ENCODE data around the gene BPIFB2. TPM values are rescaled to one million over a fixed set of nuclear protein-coding genes. Genes with fewer than 3 reads are reported as not detected.

The BPIFB2 gene
- polyA plus RNA-seq, 1 of the 3 experiments (the other 2 are of a cell fraction), result not detected

DNA sequence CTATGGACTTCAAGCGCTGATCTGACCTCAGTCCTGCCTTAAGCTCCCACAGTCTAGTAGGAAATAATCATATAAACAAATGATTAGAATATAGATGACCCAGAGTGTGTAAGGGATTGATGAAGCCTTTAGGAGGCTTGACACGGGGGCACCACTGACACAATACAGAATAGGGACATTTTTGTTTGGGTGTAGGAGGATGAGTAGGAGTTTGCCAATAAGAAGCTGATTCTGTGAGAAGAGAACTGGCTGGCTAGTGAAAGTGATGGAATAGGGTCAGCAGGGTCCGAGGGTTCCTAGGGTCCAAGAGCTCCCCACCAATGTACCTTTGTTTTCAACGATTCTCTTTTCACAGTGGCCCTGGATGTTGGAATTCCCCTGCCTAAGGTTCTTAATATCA, 64.9 kb downstream of the BPIFB2 start:
- TF ChIP-seq SMC3 (IDR thresholded peaks at IDR 0.05; ENCODE audit: low read depth, low read length), result no peak
- TF ChIP-seq, protein P1, sequence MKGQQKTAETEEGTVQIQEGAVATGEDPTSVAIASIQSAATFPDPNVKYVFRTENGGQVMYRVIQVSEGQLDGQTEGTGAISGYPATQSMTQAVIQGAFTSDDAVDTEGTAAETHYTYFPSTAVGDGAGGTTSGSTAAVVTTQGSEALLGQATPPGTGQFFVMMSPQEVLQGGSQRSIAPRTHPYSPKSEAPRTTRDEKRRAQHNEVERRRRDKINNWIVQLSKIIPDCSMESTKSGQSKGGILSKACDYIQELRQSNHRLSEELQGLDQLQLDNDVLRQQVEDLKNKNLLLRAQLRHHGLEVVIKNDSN (IDR thresholded peaks at IDR 0.05; ENCODE audit: borderline replicate concordance, low read depth), result no peak
- TF ChIP-seq, protein P2, sequence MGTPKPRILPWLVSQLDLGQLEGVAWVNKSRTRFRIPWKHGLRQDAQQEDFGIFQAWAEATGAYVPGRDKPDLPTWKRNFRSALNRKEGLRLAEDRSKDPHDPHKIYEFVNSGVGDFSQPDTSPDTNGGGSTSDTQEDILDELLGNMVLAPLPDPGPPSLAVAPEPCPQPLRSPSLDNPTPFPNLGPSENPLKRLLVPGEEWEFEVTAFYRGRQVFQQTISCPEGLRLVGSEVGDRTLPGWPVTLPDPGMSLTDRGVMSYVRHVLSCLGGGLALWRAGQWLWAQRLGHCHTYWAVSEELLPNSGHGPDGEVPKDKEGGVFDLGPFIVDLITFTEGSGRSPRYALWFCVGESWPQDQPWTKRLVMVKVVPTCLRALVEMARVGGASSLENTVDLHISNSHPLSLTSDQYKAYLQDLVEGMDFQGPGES (IDR thresholded peaks at IDR 0.05; ENCODE audit: low read depth, low read length), result no peak
- no peak for TF ChIP-seq TCF12 (IDR thresholded peaks at IDR 0.05)
- no peak for TF ChIP-seq POLR2AphosphoS5 (IDR thresholded peaks at IDR 0.05; ENCODE audit: low read depth, low read length)
- no peak for TF ChIP-seq RAD21 (IDR thresholded peaks at IDR 0.05; ENCODE audit: low read length)
- TF ChIP-seq RXRA (IDR thresholded peaks at IDR 0.05; ENCODE audit: borderline replicate concordance, low read depth), result no peak
- no peak for TF ChIP-seq FOXM1 (IDR thresholded peaks at IDR 0.05; ENCODE audit: low read depth)
- no peak for TF ChIP-seq GATA2 (CRISPR knock-in tag; IDR thresholded peaks at IDR 0.05)
- no peak for TF ChIP-seq NRF1 (IDR thresholded peaks at IDR 0.05; ENCODE audit: low read depth, low read length)
- no peak for TF ChIP-seq MXI1 (IDR thresholded peaks at IDR 0.05; ENCODE audit: low read depth, low read length)
- no peak for TF ChIP-seq EZH2phosphoT487 (IDR thresholded peaks at IDR 0.05; ENCODE audit: borderline replicate concordance, low read depth)
- TF ChIP-seq GABPA (IDR thresholded peaks at IDR 0.05; ENCODE audit: low read depth), result no peak
- no peak for TF ChIP-seq PBX3 (IDR thresholded peaks at IDR 0.05)
- TF ChIP-seq SIN3A (IDR thresholded peaks at IDR 0.05; ENCODE audit: borderline replicate concordance, low read depth, low read length), result no peak
- TF ChIP-seq TEAD4 (IDR thresholded peaks at IDR 0.05; ENCODE audit: borderline replicate concordance, insufficient read depth), result no peak
- no peak for TF ChIP-seq JUND (IDR thresholded peaks at IDR 0.05)
- H3K27me3 ChIP-seq (ENCODE audit: insufficient read depth), result peaks cover 41% of the 10 kb centered on the region
- WGBS (ENCODE audit: low lambda C conversion rate), result 2% methylated on average over 4 of the region's 4 CpGs
- no peak overlapping the region for H3K4me3 ChIP-seq (ENCODE audit: low read depth in 2 of 2, low read length in 1 of 2)
- H3K9me3 ChIP-seq, result no peaks in the 10 kb centered on the region
- H3K9ac ChIP-seq, result no peak overlapping the region
- H3K9me2 ChIP-seq, result no peaks in the 10 kb centered on the region
- H3K79me2 ChIP-seq (ENCODE audit: insufficient read depth), result no peaks in the 10 kb centered on the region
- H3K36me3 ChIP-seq (replicated peaks in 1 of 2; ENCODE audit: control insufficient read depth in 1 of 2, insufficient read depth in 2 of 2, low read length in 1 of 2), result no peaks in the 10 kb centered on the region
- H4K20me1 ChIP-seq (ENCODE audit: insufficient read depth), result no peaks in the 10 kb centered on the region
- no peak overlapping the region for H3K4me2 ChIP-seq
- H3K27ac ChIP-seq (ENCODE audit: low read depth in 2 of 2, low read length in 1 of 2), result no peak overlapping the region
- H2AFZ ChIP-seq (ENCODE audit: low read depth), result no peak overlapping the region
- H3F3A ChIP-seq (replicated peaks; ENCODE audit: insufficient read depth), result no peaks in the 10 kb centered on the region
- POLR2A ChIA-PET, result no interaction called here
- DNase-seq, result no peak
- no peaks in the 10 kb centered on the region for H3K4me1 ChIP-seq (ENCODE audit: control insufficient read depth in 1 of 2, insufficient read depth in 2 of 2, low read depth in 1 of 2, low read length in 1 of 2)
- CTCF ChIA-PET, result no interaction called here

DNA sequence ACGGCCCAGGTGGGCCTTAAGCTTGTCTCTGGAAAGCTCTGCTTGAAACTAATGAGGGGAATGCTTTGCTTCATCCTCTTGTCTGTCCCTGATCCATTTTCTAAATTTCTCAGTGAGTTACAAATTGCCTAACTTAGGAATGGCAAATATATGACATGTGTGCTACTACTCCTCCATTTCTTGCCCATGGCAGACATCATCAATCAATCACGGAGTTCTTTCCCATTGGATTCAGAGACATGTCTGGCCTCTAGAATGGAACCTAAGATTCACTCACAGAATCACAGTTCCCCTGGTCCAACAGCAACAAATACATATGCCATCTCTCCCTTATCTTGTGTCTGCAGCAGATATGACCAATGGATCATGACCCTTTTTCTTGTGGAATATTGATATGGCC, 65.3 kb downstream of the BPIFB2 start:
- H3K9me3 ChIP-seq, result no peaks in the 10 kb centered on the region
- no peaks in the 10 kb centered on the region for H3K36me3 ChIP-seq (replicated peaks in 1 of 2; ENCODE audit: control insufficient read depth in 1 of 2, insufficient read depth in 2 of 2, low read length in 1 of 2)
- peaks cover 36% of the 10 kb centered on the region for H3K27me3 ChIP-seq (ENCODE audit: insufficient read depth)
- H3K4me3 ChIP-seq (ENCODE audit: low read depth in 2 of 2, low read length in 1 of 2), result no peak overlapping the region
- no peak for DNase-seq
- TF ChIP-seq NFIC (IDR thresholded peaks at IDR 0.05; ENCODE audit: borderline replicate concordance) (no peak), EZH2phosphoT487 (IDR thresholded peaks at IDR 0.05; ENCODE audit: borderline replicate concordance, low read depth) (no peak), ELF1 (IDR thresholded peaks at IDR 0.05) (no peak), RAD21 (IDR thresholded peaks at IDR 0.05; ENCODE audit: low read length) (no peak), GABPA (IDR thresholded peaks at IDR 0.05; ENCODE audit: low read depth) (no peak), CTCF (IDR thresholded peaks at IDR 0.05) (no peak), SIN3A (IDR thresholded peaks at IDR 0.05; ENCODE audit: borderline replicate concordance, low read depth, low read length) (no peak), FOXJ3 (CRISPR knock-in tag; IDR thresholded peaks at IDR 0.05) (no peak)
- TF ChIP-seq, protein P2 (IDR thresholded peaks at IDR 0.05; ENCODE audit: low read depth, low read length), result no peak
- no peaks in the 10 kb centered on the region for H3K9me2 ChIP-seq
- no peaks in the 10 kb centered on the region for H3K4me1 ChIP-seq (ENCODE audit: control insufficient read depth in 1 of 2, insufficient read depth in 2 of 2, low read depth in 1 of 2, low read length in 1 of 2)
- no peaks in the 10 kb centered on the region for H3K79me2 ChIP-seq (ENCODE audit: insufficient read depth)
- H3K4me2 ChIP-seq, result no peak overlapping the region
- H3K9ac ChIP-seq, result no peak overlapping the region
- no peak overlapping the region for H3K27ac ChIP-seq (ENCODE audit: low read depth in 2 of 2, low read length in 1 of 2)
- H2AFZ ChIP-seq (ENCODE audit: low read depth), result no peak overlapping the region
- 12% methylated on average over 2 of the region's 2 CpGs for WGBS (ENCODE audit: low lambda C conversion rate)
- no peaks in the 10 kb centered on the region for H4K20me1 ChIP-seq (ENCODE audit: insufficient read depth)
- ChIA-PET CTCF (no interaction called here), POLR2A (no interaction called here)
- no peaks in the 10 kb centered on the region for H3F3A ChIP-seq (replicated peaks; ENCODE audit: insufficient read depth)

All from SK-N-SH (cell line).